DMS114 treated with DMSO at 0.1 percent for 48 hours (cell line): ENCODE data around the gene ALG2.

ENCODE experiments used
- DNase-seq: peaks from one replicate; lab custom pipeline; 2025; ENCODE audit not compliant: unreplicated experiment; lab: John Stamatoyannopoulos, UW

ALG2 gene, protein sequence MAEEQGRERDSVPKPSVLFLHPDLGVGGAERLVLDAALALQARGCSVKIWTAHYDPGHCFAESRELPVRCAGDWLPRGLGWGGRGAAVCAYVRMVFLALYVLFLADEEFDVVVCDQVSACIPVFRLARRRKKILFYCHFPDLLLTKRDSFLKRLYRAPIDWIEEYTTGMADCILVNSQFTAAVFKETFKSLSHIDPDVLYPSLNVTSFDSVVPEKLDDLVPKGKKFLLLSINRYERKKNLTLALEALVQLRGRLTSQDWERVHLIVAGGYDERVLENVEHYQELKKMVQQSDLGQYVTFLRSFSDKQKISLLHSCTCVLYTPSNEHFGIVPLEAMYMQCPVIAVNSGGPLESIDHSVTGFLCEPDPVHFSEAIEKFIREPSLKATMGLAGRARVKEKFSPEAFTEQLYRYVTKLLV

DNA sequence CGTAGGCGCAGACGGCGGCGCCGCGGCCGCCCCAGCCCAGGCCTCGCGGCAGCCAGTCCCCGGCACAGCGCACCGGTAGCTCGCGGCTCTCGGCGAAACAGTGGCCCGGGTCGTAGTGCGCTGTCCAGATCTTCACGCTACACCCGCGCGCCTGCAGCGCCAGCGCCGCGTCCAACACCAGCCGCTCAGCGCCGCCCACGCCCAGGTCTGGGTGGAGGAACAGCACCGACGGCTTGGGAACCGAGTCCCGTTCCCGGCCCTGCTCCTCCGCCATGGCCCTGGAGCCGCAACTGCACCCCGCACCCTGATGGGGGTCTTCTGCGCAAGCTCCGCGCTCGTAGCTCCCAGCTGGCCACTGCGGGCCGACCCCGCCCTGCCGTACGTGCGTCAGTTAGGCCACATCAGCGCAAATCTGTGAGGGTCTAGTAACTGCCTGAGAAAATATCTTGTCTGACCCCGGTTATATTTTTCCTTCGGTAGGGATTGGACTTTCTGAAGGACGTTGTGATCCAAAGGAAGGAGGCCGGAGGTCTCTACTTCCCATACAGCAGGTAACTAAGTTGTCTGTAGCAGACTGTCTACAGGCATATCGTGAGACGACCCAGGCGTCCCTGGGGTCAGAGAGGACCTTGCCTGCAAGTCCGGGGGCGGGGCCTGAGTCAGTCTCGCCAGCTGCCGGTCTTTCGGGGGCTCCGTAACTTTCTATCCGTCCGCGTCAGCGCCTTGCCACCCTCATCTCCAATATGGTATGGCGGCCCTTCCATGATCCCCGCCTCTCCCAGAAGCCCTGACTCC, at the start of gene ALG2, which contains the start of gene SEC61B:
Gene ALG2, minus strand, starts transcription at position 322 of the 795 bp plus-strand sequence. Its CDS starts 48 bp downstream, at position 274.
Gene SEC61B, plus strand, starts transcription at position 662 of the 795 bp plus-strand sequence. Its CDS starts 82 bp downstream, at position 744.
- peak; percentile 87 for DNase-seq

DNA sequence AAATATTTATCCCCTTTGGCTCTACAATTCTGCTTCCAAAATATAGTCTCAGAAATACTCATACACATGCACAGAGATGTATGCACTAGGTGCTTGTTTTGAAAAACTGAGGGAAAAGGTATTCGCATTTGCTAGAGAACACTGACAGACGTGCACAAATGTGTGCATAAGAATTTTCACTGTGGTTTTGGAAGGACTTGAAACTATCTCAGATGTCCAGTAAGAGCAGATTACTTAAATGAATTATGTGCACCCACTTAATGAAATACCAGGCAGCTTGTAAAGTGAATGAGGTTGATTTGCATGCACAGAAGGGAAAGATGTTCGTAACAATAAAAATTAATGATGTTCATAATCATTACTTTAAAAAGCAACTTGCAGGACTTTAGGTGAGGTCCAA, 48.7 kb upstream of the ALG2 start:
- no peak for DNase-seq

DNA sequence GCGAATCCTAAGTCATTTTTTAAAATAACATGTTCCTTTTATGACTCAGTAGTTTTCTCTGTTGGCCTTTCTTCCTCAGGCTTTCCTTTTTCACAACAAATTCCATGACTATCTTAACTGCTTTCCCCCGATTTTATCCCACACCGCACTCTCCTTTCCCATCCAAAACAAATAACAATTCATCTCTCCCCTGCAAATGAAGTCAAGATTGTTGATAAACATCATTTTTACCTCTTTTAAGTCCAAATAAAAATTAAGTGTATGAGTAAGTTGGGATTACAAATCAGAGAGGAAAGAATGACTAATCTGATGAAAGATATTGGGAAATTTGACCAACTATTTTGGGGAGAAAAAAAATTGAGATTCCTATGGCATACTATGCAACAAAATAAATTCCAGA, 47.7 kb upstream of the ALG2 start:
- no peak for DNase-seq

DNA sequence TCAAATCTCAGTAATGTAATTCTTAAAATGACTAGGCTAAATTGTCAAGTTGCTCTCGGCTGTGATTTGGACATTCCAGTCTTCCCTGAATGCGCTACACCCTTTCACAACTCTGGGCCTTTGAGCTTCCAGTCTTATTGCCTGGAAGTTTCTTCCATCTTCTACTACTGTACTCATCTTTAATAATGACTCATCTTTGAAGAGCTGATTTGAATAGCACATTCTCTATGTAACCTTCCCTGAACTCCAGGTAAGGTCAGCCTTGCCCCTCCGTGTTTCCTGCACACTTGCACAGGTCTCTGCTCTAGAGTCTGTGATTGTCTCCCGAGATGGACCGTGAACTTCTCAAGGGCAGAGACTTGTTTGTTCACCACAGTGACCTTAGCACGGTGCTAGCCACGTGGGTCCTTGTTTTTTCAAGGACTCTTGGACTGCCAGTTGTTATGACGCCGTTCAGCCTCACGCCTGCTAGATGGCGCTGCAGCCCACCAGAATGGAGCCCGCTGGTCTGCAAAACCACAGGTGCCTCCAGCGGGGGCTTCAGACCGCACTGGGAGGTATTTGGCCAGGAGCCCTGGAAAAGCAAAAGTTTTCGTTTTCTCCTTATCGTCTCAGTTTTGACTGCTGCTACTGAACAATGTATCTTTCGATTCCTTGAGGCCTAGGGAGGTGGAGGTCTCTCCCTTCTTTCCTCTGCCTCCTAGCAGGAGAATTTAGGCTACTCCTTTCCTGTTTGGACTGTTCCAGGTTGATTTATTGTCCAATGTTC, 44.7 kb upstream of the ALG2 start:
- DNase-seq, result peak; percentile 30

DNA sequence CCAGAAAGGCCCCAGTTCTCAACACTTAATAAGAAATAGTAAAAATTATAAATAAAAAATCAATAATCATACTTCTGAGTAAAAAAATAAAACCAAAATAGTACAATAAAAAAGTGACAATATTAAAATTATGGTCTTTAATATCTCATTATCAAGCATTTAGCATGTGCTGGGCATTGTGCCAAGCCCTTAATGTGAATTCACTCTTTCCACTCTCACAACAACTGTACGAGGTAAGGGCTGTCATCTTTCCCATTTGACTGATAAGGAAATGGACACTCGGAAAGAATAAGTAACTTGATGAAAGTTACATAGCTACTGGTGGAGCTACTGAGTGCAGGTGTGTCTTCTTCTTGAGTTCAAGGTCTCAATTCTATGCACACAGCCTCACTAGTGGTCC, 43.9 kb upstream of the ALG2 start:
- no peak for DNase-seq

DNA sequence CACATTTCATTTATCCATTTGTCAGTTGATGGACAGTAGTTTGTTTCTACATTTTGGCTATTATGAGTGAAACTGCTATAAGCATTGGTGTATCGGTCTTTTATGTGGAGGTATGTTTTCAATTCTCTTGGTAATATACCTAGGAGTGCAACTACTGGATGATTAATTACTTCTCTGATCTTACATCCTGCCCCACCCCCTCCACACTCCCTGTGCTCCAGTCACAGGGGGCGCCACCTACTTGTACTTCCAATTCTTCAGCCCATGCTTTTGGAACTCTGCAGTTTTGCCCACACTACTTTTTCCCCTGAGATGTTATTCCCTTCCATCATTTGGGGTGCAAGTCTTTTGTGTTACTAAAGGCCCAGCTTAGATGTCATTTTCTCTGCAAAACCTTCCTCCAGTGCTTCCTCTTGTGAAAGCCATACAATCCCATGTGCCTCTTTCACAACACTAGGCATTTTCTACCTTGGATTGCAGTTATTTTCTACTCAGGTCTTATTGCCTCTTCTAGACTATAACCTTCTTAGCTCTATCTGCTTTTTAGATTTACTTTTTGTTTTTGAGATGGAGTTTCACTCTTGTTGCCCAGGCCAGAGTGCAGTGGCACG, 42.4 kb upstream of the ALG2 start:
- no peak for DNase-seq

DNA sequence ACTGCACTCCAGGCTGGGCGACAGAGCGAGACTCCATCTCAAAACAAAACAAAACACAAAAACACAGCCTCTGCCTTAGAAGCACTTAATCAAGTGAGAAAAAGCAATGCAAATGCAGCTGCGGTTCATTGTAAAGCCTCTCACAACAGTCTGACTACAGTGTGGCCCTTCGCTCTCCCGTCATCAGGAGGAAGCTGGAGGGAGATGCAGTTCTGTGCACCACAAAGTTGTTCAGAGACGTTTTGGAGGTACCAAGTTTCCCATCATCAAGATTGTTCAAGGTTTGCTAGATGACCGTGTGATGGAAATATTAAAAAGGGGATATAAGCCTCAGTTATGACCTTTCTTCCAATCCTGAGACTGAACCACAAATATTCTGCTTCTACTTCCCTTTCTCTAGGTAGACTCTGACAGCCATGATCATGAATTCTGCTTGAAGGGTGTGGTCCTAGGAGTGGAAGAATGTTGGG, 41.2 kb upstream of the ALG2 start:
- no peak for DNase-seq

DNA sequence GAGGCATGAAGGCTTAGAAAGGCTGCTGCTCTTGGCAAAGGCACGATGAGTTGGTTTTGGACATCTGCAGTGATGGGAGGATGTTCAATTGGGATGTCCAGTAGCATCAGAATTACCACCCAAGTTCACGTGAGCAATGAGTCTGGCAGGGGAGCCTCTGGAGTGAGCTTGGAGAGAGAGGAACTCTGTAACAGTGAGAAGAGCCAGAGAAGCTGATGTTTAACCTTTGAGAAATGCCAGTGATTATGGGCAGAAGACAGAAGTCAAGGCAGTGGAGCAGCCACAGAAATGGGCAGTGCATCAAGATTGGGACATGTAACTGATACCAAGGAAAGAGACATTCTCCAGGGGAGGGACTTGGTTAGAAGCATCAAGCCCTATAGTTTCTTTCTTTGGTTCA, 40.2 kb upstream of the ALG2 start:
- no peak for DNase-seq

DNA sequence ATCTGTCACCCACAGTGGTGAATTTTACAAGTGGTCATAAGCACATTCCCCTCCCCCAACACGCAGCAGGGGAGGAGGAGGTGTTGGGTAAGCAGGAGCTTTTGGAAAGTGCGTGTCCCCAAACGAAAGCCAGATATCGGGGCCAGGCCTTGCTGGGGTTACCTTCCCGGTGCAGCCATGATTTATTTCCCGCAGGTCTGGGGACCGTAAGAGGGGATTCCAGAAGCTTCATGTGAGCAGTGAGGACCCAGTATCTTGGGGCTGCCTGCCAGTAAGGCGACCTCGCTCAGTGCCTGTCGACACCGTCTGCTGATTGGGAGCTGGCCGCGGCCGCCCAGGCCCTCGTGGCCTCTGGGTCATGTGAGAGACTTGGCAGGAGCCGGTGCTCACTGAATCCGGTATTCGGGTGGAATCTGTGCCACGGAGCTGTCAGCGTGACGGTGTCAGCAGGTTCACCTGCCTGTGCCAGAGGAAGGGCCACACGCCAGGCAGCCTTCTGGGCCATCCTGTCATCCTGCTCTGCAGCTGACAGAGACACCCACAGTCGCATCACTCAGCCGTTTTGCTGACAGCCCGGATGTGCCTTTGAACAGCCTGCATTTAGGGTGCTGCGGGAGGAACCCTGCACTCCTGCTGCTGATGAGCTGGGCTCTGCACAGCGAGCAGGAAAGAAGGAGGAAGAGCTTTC, 37.6 kb upstream of the ALG2 start:
- DNase-seq, result no peak

DNA sequence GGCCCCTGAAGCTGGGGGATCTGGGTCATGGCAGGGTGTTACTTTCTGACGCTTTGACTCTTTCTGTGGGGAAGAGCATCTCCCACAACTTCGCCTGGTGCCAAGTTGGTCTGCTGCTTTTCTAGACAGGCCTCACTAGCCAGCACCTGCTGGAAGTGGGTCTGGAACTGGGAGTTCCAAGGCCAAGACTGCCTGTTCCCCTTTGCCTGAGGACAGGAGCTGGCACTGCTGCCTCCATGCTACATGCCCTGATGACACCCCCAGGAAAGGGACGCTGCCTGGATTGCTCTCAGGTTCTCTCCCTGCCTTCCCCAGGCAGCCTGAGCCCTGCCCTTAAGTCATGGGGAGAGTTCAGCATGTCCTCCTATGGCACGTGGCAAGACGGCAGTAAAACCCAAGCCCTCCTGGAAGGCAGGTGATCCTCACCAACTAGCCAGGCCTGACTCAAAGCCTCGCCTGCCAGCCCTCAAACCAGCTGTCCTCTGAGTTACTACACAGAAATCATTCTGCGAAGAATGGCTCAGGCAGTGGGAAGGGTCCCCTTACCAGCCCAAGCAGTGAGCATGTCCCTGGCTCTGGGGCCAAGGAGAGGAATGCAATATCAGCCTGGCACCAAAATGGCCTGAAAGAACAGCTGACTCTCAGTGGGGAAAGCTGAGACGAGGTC, 36.1 kb upstream of the ALG2 start:
- no peak for DNase-seq

DNA sequence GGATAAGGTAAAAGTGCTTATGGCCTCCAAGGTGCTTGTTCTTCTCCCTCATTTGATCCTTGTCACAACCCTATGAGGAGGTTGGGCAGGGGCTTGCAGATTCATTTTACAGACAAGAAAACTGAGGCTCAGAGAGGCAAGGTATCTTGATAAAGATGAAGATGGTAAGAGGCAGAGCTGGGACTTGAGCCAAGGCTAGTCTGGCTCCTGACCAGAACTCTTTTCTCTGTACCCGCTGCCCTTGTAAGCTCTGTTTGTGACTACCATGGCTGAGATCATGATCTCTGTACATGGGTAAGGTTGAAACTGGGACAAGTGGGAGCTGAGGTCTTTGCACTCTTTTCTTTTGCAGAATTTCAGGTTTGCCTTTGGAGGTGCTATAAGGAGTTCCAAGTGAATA, 33.9 kb upstream of the ALG2 start:
- DNase-seq, result no peak

DNA sequence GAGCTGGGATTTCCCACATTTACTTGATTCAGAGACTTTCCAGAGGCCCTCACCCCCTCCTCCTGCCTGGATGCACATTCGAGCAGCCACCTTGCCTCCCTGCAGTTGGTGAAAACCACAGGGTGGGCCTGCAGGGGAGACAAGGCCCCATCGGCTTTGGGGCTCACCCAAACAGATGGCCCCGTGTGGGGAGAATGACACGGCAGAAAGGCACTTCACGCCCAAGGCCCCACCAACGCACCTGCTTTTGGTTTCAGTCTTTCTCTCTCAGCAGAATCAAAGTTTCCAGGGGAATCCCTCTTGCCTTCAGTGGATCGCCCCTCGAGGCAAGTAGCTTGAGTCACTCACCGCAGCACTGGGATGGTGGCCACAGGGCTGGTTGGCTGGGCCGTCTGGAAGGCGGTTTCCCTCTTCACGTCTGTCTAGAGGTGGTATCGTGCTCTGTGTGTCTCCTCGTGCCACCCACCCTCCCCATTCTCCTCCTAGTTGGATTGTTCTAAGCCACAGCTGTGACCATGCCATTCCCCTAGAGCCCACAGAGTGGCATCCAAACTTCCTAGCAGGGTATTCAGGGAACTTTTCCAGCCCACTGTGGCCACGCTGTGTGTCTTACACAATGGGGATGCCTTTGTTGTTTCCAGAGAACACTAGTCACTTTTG, 32.2 kb upstream of the ALG2 start:
- DNase-seq, result no peak

DNA sequence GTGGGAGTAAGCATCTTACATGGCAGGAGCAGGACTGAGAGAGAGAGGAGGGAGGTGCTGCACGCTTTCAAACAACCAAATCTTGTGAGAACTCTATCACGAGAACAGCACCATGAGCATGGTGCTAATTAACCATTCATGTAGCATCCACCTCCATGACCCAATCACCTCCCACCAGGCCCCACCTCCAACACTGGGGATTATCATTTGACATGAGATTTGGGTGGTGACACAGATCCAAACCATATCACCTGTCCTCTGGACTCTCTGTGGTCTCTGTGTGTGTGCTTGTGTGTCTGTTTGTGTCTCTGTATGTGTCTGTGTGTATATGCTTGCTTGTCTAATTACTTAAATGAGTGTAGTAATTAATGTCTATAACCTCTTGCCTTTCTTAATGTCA, 31.4 kb upstream of the ALG2 start:
- no peak for DNase-seq

DNA sequence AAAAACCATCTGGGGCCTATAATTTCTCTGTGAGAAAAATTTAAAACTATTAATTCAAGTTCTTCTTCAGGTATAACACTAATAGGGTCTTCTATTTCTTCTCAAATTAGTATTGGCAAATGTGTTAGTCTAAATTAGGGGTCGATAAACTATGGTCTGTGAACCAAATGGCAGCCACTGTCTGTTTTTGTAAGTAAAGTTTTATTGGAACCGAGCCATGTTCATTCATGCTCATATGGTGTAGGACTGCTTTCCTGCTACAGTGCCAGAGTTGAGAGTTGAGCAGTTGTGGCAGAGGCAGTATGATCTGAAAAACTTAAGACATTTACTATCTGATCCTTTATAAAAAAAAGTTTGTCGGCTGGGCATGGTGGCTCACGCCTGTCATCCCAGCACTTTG, 29.4 kb upstream of the ALG2 start:
- DNase-seq, result no peak

DNA sequence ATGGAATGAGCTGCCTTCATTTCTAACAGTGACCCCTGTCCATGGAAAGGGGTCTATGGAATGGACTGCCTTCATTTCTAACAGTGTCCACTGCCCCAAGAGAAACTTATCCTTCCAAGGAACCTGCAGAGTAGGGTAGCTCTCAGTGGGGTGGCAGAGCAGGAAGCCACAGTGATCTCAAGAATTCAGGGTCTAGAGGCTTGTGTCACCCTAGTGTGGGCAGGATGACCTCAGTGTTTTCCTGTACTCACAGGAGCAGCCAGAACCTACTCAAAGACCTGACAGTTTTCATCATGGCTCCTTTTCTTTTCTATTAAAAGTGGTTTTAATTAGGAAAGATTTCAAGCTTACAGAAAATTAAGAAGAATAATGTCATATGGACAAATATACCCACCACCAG, 27.9 kb upstream of the ALG2 start:
- DNase-seq, result no peak

DNA sequence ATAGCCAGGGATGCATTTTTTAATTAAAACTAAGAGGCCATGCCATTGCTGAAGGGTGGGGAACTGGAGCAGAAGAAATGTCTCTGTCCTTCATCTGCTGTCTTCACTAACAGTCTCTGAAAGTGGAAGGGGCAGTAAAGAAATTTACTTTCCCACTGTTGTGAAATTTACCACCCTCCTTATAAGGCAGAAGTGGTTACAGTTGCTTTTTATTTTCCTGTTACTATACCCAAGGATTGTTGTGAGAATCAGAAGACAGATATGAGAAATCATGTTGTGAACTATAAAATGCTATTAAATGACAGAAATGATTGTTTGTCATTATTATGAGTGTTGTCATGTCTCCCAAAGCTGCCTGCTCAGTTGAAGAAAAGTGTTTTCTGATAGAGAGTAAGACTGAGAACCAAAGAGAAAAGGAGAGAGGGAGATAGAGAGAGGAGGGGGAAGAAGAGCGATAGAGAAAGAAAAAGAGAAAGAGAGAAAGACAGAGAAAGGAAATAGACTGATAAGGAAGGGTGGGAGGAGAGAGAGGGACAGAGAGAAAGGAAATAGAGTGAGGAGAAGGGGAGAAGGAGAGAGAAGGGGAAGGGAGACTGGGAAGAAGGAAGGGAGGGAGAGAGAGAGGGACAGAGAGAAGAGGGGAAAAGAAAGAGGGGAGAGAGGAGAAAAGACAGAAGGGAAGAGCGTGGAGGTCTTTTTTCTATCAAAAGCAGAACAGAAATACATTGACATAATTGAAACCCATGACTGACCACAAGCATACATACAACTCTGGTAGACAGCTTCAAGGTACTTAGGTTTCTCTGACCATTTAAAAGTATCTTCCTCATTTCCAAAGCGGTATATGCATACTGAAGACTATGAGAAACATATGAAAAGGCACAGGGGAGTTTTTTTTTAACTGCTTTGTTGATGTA, 22.9 kb upstream of the ALG2 start:
- no peak for DNase-seq

DNA sequence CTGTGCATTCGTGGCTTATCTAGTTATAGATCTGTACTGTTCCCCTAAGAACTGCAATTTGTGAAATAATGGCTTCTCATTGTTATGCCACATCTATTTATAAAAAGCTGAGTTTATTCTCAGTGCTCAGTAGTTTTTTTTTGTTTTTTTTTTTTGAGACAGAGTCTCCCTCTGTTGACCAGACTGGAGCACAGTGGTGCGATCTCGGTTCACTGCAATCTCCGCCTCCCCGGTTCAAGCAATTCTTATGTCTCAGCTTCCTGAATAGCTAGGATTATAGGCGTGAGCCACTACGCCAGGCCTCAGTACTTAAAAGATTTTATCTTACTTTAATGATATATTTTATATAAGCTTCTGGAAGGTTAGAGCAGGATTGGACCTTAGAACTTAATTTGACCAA, 19.4 kb upstream of the ALG2 start:
- DNase-seq, result no peak

DNA sequence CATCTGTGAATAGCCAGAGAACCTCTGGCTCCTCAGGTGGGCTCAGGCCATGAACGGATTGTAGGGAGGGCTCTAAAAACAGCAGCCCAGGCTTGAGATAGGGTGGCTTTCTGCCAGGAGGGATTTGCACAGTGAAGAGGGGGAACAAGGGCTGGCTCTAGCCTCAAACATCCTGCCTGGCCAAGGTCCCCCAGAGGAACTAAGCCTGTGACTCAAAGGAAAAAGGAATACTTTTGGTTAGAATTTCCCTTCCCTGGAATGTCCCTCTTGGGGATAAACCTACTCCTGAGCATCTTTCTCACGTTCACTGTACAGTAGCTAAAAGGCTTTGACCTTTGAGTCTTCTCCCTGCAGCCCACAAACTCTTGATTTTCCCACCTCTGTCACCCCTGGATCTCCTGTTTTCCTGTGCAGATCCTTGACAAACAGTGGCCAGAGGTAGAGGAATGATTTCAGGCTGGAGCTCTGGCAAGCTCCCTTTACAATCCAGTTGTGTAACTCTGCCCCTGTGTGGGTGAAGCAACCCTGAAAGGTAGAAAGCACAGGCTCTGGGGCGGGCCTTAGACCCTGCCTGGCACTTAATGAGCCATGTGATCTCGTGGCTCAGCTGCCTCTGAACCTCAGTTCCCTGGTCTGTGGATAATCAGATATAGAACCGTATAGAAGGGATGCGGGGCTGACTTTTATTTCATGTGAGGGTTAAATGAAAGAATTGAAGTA, 17.8 kb upstream of the ALG2 start:
- DNase-seq, result no peak
